ENCODE measurements around the gene KLHDC7A. TPM values are rescaled to one million over a fixed set of nuclear protein-coding genes. Genes with fewer than 3 reads are reported as not detected.

The KLHDC7A gene
- total and polyA plus RNA-seq, 2 donors (not counting 3 experiments of a cell fraction or from before 2014, with no cell fraction given): not detected

- CTCF ChIA-PET: no interaction called here
- H4K20me1 ChIP-seq (replicated peaks; ENCODE audit: control insufficient read depth, extremely low read depth, insufficient read depth, low read length): no peaks in the 10 kb centered on the region
- H3K9me3 ChIP-seq (replicated peaks; ENCODE audit: control insufficient read depth, insufficient read depth, low read length): peaks cover 3% of the 10 kb centered on the region
- BruUV-seq (replicated peaks): no TSS peak
- H3K27me3 ChIP-seq (ENCODE audit: control insufficient read depth in 2 of 2, insufficient read depth in 2 of 2, low read length in 2 of 2): no peaks in the 10 kb centered on the region
- no peaks in the 10 kb centered on the region for H3K36me3 ChIP-seq (ENCODE audit: control insufficient read depth in 2 of 2, extremely low read depth in 1 of 2, insufficient read depth in 2 of 2, low read length in 2 of 2)
- no peak overlapping the region for H3K9ac ChIP-seq (replicated peaks; ENCODE audit: extremely low read depth, insufficient read depth, low read length)
- FAIRE-seq: no peak
- H3K4me3 ChIP-seq (replicated peaks in 1 of 3; ENCODE audit: insufficient read depth in 1 of 3, low read depth in 1 of 3, low read length in 3 of 3): no peak overlapping the region
- TF ChIP-seq, protein P1, sequence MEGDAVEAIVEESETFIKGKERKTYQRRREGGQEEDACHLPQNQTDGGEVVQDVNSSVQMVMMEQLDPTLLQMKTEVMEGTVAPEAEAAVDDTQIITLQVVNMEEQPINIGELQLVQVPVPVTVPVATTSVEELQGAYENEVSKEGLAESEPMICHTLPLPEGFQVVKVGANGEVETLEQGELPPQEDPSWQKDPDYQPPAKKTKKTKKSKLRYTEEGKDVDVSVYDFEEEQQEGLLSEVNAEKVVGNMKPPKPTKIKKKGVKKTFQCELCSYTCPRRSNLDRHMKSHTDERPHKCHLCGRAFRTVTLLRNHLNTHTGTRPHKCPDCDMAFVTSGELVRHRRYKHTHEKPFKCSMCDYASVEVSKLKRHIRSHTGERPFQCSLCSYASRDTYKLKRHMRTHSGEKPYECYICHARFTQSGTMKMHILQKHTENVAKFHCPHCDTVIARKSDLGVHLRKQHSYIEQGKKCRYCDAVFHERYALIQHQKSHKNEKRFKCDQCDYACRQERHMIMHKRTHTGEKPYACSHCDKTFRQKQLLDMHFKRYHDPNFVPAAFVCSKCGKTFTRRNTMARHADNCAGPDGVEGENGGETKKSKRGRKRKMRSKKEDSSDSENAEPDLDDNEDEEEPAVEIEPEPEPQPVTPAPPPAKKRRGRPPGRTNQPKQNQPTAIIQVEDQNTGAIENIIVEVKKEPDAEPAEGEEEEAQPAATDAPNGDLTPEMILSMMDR (IDR thresholded peaks at IDR 0.05; ENCODE audit: extremely low read depth in 1 of 2, insufficient read depth in 1 of 2, low read depth in 1 of 2, low read length in 2 of 2): no peak
- TF ChIP-seq POLR2A (IDR thresholded peaks at IDR 0.05; ENCODE audit: low read depth, low read length) (no peak), MAX (IDR thresholded peaks at IDR 0.05; ENCODE audit: insufficient read depth, insufficient read length) (no peak), EZH2 (IDR thresholded peaks at IDR 0.05; ENCODE audit: borderline replicate concordance, low read depth, low read length, severe bottlenecking) (no peak), GATA2 (IDR thresholded peaks at IDR 0.05; ENCODE audit: insufficient read depth, insufficient read length, low read depth, low read length) (no peak), MYC (IDR thresholded peaks at IDR 0.05; ENCODE audit: low read depth, low read length) (no peak), POLR2AphosphoS5 (IDR thresholded peaks at IDR 0.05; ENCODE audit: insufficient read depth, low read depth, low read length) (no peak), JUN (IDR thresholded peaks at IDR 0.05; ENCODE audit: borderline replicate concordance, insufficient read depth, insufficient read length, low read depth) (no peak), FOS (IDR thresholded peaks at IDR 0.05; ENCODE audit: borderline replicate concordance, insufficient read depth, low read length) (no peak)
- H3K79me2 ChIP-seq (ENCODE audit: control insufficient read depth, insufficient read depth, low read length): no peaks in the 10 kb centered on the region
- no peak overlapping the region for H3K27ac ChIP-seq (ENCODE audit: insufficient read depth, low read depth, low read length)
- intact Hi-C loops (cut with micrococcal nuclease) (no loop called here), dilution Hi-C loops (cut with MboI; ENCODE audit: extremely low pct_ligation_motif_present, low sequenced_read_pairs) (no loop called here)
- DNase-seq (ENCODE audit: low read depth, low spot score): no peak
- POLR2A ChIA-PET: no interaction called here
- no peak overlapping the region for H3K4me2 ChIP-seq (ENCODE audit: insufficient read depth, low read length)
- H3K4me1 ChIP-seq (ENCODE audit: control insufficient read depth, extremely low read depth, insufficient read depth, low read length): no peaks in the 10 kb centered on the region
- H3K9me1 ChIP-seq (replicated peaks; ENCODE audit: control insufficient read depth, extremely low read depth, insufficient read depth, low read length): no peaks in the 10 kb centered on the region
- no peak overlapping the region for H2AFZ ChIP-seq (ENCODE audit: low read depth, low read length)
Measured at GRCh38 chr1:18511149-18511873, 30.6 kb downstream of the KLHDC7A start.

All from endothelial cell of umbilical vein (primary cell).